HEK293 (cell line): Measurements from ENCODE around the gene QRICH1.
A peak's percentile ranks its signal among the peaks of the same experiment; 100 is the strongest.

Source experiments
- HOXA7 ChIP-seq: sonication (generic); formaldehyde crosslinking; IDR thresholded peaks from 2 replicates; pipeline ENCODE4 v1.8.1; 2022; ENCODE audit warnings: missing genetic modification reagents, borderline replicate concordance
- MYNN ChIP-seq: fragments of 450-650 bp; formaldehyde crosslinking; IDR thresholded peaks from 2 replicates; pipeline ENCODE4 v1.5.1; 2016; ENCODE audit warnings: missing biosample characterization, missing genetic modification characterization, borderline replicate concordance
- ZFP41 ChIP-seq: fragments of 450-650 bp; formaldehyde crosslinking; IDR thresholded peaks from 2 replicates; pipeline ENCODE4 v1.5.1; 2016; ENCODE audit warnings: missing biosample characterization, missing genetic modification characterization, borderline replicate concordance
- ZSCAN30 ChIP-seq: fragments of 450-650 bp; IDR thresholded peaks from 2 replicates; pipeline ENCODE4 v1.5.1; 2018; ENCODE audit warnings: missing biosample characterization, mild to moderate bottlenecking, missing genetic modification characterization, moderate library complexity
- TF ChIP-seq, protein P1 (sequence below): fragments of 450-650 bp; formaldehyde crosslinking; IDR thresholded peaks from 2 replicates; pipeline ENCODE4 v1.5.1; 2016; ENCODE audit warnings: missing biosample characterization, missing genetic modification characterization
- TF ChIP-seq, protein P2 (sequence below): fragments of 450-650 bp; formaldehyde crosslinking; IDR thresholded peaks from 2 replicates; pipeline ENCODE4 v1.5.1; 2016; ENCODE audit warnings: missing biosample characterization, missing genetic modification characterization, low read depth

DNA sequence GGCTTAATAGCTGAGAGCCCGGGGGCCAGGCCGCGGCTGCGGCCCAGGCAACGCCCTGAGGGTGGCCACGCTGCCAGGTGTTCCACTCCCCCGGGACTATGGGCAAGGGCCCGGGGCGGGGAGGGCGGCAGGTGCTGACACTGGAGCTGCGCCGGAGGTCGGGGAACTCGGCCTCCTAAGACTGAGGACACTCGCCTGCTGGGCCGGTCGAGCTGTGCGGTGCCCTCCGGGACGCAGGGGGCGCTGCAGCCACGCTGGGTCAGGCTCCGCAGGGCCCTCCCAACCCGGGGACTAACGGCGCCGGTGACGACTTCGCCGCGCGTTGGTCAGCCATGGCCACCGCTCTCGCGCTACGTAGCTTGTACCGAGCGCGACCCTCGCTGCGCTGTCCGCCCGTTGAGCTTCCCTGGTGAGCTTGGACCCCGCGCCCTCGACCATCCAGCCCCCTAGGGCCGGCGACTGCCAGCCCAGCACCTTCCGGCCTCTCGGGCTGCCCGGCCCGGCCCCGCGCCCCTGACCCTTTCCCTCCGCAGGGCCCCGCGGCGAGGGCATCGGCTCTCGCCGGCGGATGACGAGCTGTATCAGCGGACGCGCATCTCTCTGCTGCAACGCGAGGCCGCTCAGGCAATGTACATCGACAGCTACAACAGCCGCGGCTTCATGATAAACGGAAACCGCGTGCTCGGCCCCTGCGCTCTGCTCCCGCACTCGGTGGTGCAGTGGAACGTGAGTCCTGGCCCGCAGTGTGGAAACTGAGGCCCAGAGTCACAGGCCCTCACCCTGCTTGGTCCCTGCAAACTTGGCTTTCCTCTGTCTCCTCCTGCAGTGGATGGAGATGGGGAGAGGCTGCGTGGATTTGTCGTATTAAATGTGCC lies 71.8 kb downstream of the QRICH1 start, which contains the start of gene NDUFAF3:
- TF ChIP-seq, protein P1, sequence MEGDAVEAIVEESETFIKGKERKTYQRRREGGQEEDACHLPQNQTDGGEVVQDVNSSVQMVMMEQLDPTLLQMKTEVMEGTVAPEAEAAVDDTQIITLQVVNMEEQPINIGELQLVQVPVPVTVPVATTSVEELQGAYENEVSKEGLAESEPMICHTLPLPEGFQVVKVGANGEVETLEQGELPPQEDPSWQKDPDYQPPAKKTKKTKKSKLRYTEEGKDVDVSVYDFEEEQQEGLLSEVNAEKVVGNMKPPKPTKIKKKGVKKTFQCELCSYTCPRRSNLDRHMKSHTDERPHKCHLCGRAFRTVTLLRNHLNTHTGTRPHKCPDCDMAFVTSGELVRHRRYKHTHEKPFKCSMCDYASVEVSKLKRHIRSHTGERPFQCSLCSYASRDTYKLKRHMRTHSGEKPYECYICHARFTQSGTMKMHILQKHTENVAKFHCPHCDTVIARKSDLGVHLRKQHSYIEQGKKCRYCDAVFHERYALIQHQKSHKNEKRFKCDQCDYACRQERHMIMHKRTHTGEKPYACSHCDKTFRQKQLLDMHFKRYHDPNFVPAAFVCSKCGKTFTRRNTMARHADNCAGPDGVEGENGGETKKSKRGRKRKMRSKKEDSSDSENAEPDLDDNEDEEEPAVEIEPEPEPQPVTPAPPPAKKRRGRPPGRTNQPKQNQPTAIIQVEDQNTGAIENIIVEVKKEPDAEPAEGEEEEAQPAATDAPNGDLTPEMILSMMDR (tag by site-specific recombination) = peak; percentile 99
- 0 out of 2 replicates have a peak, but pooled peaks have one; percentile 26 for TF ChIP-seq MYNN (tag by site-specific recombination)
- no peak for TF ChIP-seq ZFP41 (tag by site-specific recombination)
- peak; percentile 89 for TF ChIP-seq ZSCAN30
- no peak for TF ChIP-seq HOXA7
- TF ChIP-seq, protein P2, sequence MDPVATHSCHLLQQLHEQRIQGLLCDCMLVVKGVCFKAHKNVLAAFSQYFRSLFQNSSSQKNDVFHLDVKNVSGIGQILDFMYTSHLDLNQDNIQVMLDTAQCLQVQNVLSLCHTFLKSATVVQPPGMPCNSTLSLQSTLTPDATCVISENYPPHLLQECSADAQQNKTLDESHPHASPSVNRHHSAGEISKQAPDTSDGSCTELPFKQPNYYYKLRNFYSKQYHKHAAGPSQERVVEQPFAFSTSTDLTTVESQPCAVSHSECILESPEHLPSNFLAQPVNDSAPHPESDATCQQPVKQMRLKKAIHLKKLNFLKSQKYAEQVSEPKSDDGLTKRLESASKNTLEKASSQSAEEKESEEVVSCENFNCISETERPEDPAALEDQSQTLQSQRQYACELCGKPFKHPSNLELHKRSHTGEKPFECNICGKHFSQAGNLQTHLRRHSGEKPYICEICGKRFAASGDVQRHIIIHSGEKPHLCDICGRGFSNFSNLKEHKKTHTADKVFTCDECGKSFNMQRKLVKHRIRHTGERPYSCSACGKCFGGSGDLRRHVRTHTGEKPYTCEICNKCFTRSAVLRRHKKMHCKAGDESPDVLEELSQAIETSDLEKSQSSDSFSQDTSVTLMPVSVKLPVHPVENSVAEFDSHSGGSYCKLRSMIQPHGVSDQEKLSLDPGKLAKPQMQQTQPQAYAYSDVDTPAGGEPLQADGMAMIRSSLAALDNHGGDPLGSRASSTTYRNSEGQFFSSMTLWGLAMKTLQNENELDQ (tag by site-specific recombination) = no peak
